Keratinocyte (primary cell): ENCODE data around the gene PLCZ1. TPM values are rescaled to one million over a fixed set of nuclear protein-coding genes. Genes with fewer than 3 reads are reported as not detected.

ENCODE experiments used
- DNase-seq: peaks from one replicate; pipeline ENCODE4 v3.0.0-alpha.2; 2011; ENCODE audit warnings: low read depth, missing footprints, low spot score
- FAIRE-seq: peaks from 2 replicates; lab custom pipeline; 2011; peaks lifted over from hg19 to GRCh38; lab: Jason Lieb, UNC
- H2AFZ ChIP-seq: 2 replicates; pipeline ENCODE4 v1.6.0; 2012; ENCODE audit warnings: low read length, control low read depth, inconsistent platforms; ENCODE audit not compliant: control insufficient read depth
- H3K27ac ChIP-seq: 2 replicates; pipeline ENCODE4 v1.5.1; 2011; ENCODE audit warnings: low read length; ENCODE audit not compliant: control insufficient read depth, insufficient read depth
- H3K27me3 ChIP-seq: 3 replicates; pipeline ENCODE4 v1.6.0; 2011; ENCODE audit warnings: low read length; ENCODE audit not compliant: control insufficient read depth, insufficient read depth; ENCODE audit errors: extremely low read depth
- H3K36me3 ChIP-seq, 2 experiments: 2 replicates in 1 of 2; 3 replicates in 1 of 2; pipeline ENCODE4 v1.5.1; 2011; ENCODE audit warnings: low read length in 2 of 2, mild to moderate bottlenecking in 1 of 2; ENCODE audit not compliant: control insufficient read depth in 2 of 2, insufficient read depth in 2 of 2; ENCODE audit errors: extremely low read depth in 1 of 2
- H3K4me1 ChIP-seq: 3 replicates; pipeline ENCODE4 v1.5.1; 2011; ENCODE audit warnings: low read length; ENCODE audit not compliant: control insufficient read depth, insufficient read depth; ENCODE audit errors: extremely low read depth
- H3K4me2 ChIP-seq: 3 replicates; pipeline ENCODE4 v1.6.0; 2011; ENCODE audit warnings: low read depth, low read length; ENCODE audit not compliant: control insufficient read depth, insufficient read depth; ENCODE audit errors: extremely low read depth
- H3K4me3 ChIP-seq, 3 experiments: fragments of 200-600 bp in 1 of 3; sonication (generic) in 1 of 3; 2 replicates in 2 of 3; 3 replicates in 1 of 3; pipeline ENCODE4 v1.5.1; 2011 to 2016; ENCODE audit warnings: low read length in 3 of 3, mild to moderate bottlenecking in 3 of 3, control low read depth in 2 of 3, inconsistent platforms in 1 of 3, low read depth in 1 of 3, mixed read lengths in 1 of 3, mixed run types in 1 of 3, moderate library complexity in 1 of 3; ENCODE audit not compliant: control insufficient read depth in 2 of 3, insufficient read depth in 2 of 3; ENCODE audit errors: extremely low read depth in 1 of 3
- H3K79me2 ChIP-seq: 2 replicates; pipeline ENCODE4 v1.6.0; 2012; ENCODE audit warnings: low read length; ENCODE audit not compliant: control insufficient read depth, insufficient read depth
- H3K9ac ChIP-seq: 3 replicates; pipeline ENCODE4 v1.6.0; 2011; ENCODE audit warnings: low read length; ENCODE audit not compliant: control insufficient read depth, insufficient read depth; ENCODE audit errors: extremely low read depth
- H3K9me1 ChIP-seq: 3 replicates; pipeline ENCODE4 v1.6.0; 2011; ENCODE audit warnings: low read length; ENCODE audit not compliant: control insufficient read depth, insufficient read depth; ENCODE audit errors: extremely low read depth
- H3K9me3 ChIP-seq: 2 replicates; pipeline ENCODE4 v1.5.1; 2012; ENCODE audit warnings: low read depth, low read length; ENCODE audit not compliant: control insufficient read depth
- H4K20me1 ChIP-seq: 3 replicates; pipeline ENCODE4 v1.6.0; 2011; ENCODE audit warnings: low read length; ENCODE audit not compliant: control insufficient read depth, insufficient read depth; ENCODE audit errors: extremely low read depth
- EZH2 ChIP-seq: IDR thresholded peaks from one replicate; pipeline ENCODE4 v1.6.1; 2012; ENCODE audit warnings: inconsistent platforms, mild to moderate bottlenecking, low read length, moderate library complexity
- dilution Hi-C: fragments of 300-500 bp; cut with MboI; formaldehyde crosslinking; loops from one replicate; pipeline ENCODE4 v1.7.0; 2020; ENCODE audit warnings: low sequenced_read_pairs; ENCODE audit not compliant: extremely low pct_ligation_motif_present
- polyA plus RNA-seq, 5 experiments: library from polyadenylated mRNA; depleted of rRNA in 3 of 5; stranded (reverse) in 3 of 5; stranded (forward) in 1 of 5; unstranded in 1 of 5; fragments of >200 nt; gene quantifications; 1 replicate in 1 of 5; 2 replicates in 3 of 5; 3 replicates in 1 of 5; pipeline versions ENCODE4 v1.2.1 to v1.2.3, GENCODE V29; 2011 to 2012; ENCODE audit warnings: missing spikeins in 2 of 5, low read depth in 1 of 5, low replicate concordance in 1 of 5
- TF ChIP-seq, protein P1 (sequence below), 3 experiments: IDR thresholded peaks in 1 of 3; conservative IDR thresholded peaks in 1 of 3; optimal IDR thresholded peaks in 1 of 3; 2 replicates in 2 of 3; 3 replicates in 1 of 3; pipeline versions ENCODE3 to v1.5.1; 2011; ENCODE audit warnings: low read length in 3 of 3, mild to moderate bottlenecking in 3 of 3, moderate library complexity in 2 of 3, control low read depth in 1 of 3, inconsistent platforms in 1 of 3; ENCODE audit not compliant: insufficient read depth in 2 of 3; ENCODE audit errors: extremely low read depth in 1 of 3

The PLCZ1 gene
- polyA plus RNA-seq, 1 donor (not counting 4 experiments of a cell fraction or from before 2014, with no cell fraction given) = 0.62 TPM

DNA sequence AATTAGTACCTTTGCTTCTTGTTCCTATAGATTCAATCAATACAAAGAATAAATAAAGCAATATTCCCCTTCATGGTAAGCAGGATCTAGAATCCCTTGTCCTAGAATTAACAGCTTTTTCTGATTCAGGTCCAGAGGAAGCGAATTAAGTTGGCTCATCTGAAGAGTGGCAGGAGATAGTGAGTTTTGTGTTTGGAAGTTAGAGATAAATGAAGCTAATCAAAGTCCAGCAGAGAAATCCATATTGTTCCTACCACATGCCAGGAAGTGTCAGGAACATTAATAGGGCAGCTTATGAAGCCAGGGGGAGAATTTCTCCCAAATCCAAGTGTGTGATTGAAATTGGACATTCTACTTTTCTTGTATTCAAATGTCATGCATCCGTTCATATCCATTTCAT, 14.1 kb upstream of the PLCZ1 start:
- no peak overlapping the region for H3K27ac ChIP-seq
- no peak overlapping the region for H3K4me2 ChIP-seq
- FAIRE-seq (no peak), DNase-seq (no peak)
- H3K9me3 ChIP-seq = no peaks in the 10 kb centered on the region
- dilution Hi-C loops = no loop called here
- TF ChIP-seq, protein P1, sequence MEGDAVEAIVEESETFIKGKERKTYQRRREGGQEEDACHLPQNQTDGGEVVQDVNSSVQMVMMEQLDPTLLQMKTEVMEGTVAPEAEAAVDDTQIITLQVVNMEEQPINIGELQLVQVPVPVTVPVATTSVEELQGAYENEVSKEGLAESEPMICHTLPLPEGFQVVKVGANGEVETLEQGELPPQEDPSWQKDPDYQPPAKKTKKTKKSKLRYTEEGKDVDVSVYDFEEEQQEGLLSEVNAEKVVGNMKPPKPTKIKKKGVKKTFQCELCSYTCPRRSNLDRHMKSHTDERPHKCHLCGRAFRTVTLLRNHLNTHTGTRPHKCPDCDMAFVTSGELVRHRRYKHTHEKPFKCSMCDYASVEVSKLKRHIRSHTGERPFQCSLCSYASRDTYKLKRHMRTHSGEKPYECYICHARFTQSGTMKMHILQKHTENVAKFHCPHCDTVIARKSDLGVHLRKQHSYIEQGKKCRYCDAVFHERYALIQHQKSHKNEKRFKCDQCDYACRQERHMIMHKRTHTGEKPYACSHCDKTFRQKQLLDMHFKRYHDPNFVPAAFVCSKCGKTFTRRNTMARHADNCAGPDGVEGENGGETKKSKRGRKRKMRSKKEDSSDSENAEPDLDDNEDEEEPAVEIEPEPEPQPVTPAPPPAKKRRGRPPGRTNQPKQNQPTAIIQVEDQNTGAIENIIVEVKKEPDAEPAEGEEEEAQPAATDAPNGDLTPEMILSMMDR (optimal IDR thresholded peaks at IDR 0.05 in 1 of 3, IDR thresholded peaks at IDR 0.05 in 1 of 3, conservative IDR thresholded peaks at IDR 0.05 in 1 of 3; ENCODE audit: extremely low read depth in 1 of 3, insufficient read depth in 2 of 3, low read length in 3 of 3) = no peak
- no peak for TF ChIP-seq EZH2
- H3K27me3 ChIP-seq = no peaks in the 10 kb centered on the region
- no peaks in the 10 kb centered on the region for H4K20me1 ChIP-seq
- no peak overlapping the region for H2AFZ ChIP-seq
- no peaks in the 10 kb centered on the region for H3K36me3 ChIP-seq
- no peak overlapping the region for H3K4me3 ChIP-seq
- no peaks in the 10 kb centered on the region for H3K79me2 ChIP-seq
- H3K9me1 ChIP-seq = no peaks in the 10 kb centered on the region
- peaks cover 12% of the 10 kb centered on the region for H3K4me1 ChIP-seq
- no peak overlapping the region for H3K9ac ChIP-seq

DNA sequence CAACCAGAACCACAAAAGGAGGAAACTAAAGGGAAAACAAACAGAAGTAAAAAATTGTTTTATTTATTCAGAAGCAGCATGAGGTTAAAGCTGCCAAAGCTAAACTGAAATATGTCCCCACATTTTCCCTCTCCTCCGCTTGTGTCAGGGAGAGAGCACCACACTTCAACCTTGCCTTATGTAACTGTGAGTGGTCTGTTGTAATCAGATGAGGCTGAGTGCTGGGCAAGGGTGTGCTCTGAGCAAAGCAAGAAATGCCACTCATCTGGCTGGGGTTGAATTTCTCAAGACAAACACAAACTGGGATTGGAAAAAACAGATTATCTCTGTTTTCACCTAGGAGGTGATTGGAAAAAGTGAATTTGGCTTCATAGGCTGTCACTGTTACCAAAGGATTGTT, 12.3 kb upstream of the PLCZ1 start:
- H3K9me1 ChIP-seq = no peaks in the 10 kb centered on the region

More for the DNA sequence above, 12.3 kb upstream of the PLCZ1 start:
- Histone ChIP-seq H3K27me3 (no peaks in the 10 kb centered on the region), H3K4me2 (no peak overlapping the region), H3K4me1 (peaks cover 12% of the 10 kb centered on the region), H3K79me2 (no peaks in the 10 kb centered on the region), H4K20me1 (no peaks in the 10 kb centered on the region), H2AFZ (no peak overlapping the region), H3K4me3 (no peak overlapping the region), H3K9ac (no peak overlapping the region), H3K27ac (no peak overlapping the region), H3K9me3 (no peaks in the 10 kb centered on the region), H3K36me3 (no peaks in the 10 kb centered on the region)
- TF ChIP-seq, protein P1 (optimal IDR thresholded peaks at IDR 0.05 in 1 of 3, IDR thresholded peaks at IDR 0.05 in 1 of 3, conservative IDR thresholded peaks at IDR 0.05 in 1 of 3; ENCODE audit: extremely low read depth in 1 of 3, insufficient read depth in 2 of 3, low read length in 3 of 3) = no peak
- TF ChIP-seq EZH2 = no peak
- DNase-seq = no peak
- dilution Hi-C loops = no loop called here
- no peak for FAIRE-seq
